Measurements from ENCODE around the gene RSPO4. TPM values are rescaled to one million over a fixed set of nuclear protein-coding genes. Genes with fewer than 3 reads are reported as not detected.

Gene RSPO4
- total and polyA plus RNA-seq, 7 donors, result 0.09 TPM; not detected in 6

DNA sequence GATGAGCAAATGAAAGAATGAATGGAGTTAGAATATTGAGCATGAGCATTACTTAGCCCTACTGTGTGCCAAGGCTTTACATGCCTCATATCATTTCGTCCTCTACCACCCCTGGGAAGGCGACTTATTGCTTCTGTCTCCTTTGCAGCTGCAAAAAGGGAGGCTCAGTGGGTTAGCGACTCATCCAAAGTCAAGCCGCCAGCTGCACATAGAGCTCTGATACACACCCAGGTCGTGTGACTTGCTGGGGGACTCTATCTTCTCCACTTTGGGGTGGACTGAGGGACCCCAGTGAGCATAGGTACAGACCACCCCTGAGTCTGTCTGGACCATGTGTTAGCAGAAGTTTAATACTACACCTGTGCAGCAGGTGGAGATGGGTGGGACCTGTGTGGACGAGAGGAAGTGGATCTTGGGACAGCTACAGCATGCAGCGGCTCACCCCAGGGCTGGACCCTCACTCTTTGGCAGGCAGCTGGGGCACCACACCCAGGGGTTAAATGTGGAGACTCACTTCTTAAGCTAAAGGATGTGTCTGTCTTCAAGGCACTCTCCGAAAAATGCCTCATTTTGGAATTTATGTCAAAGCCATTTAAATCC is 49.8 kb downstream of the RSPO4 start:
- Histone ChIP-seq H3K4me1 (no peaks in the 10 kb centered on the region), H3K9me3 (no peaks in the 10 kb centered on the region), H3K4me3 (no peak overlapping the region), H3K27me3 (peaks cover 0 to 35% (median 19%) of the 10 kb centered on the region in 3 donors), H3K27ac (no peak overlapping the region), H3K36me3 (no peaks in the 10 kb centered on the region)
- TF ChIP-seq, protein P1, sequence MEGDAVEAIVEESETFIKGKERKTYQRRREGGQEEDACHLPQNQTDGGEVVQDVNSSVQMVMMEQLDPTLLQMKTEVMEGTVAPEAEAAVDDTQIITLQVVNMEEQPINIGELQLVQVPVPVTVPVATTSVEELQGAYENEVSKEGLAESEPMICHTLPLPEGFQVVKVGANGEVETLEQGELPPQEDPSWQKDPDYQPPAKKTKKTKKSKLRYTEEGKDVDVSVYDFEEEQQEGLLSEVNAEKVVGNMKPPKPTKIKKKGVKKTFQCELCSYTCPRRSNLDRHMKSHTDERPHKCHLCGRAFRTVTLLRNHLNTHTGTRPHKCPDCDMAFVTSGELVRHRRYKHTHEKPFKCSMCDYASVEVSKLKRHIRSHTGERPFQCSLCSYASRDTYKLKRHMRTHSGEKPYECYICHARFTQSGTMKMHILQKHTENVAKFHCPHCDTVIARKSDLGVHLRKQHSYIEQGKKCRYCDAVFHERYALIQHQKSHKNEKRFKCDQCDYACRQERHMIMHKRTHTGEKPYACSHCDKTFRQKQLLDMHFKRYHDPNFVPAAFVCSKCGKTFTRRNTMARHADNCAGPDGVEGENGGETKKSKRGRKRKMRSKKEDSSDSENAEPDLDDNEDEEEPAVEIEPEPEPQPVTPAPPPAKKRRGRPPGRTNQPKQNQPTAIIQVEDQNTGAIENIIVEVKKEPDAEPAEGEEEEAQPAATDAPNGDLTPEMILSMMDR (IDR thresholded peaks at IDR 0.05), result no peak
- TF ChIP-seq EP300 (IDR thresholded peaks at IDR 0.05) (no peak), POLR2A (IDR thresholded peaks at IDR 0.05) (no peak), POLR2AphosphoS5 (IDR thresholded peaks at IDR 0.05) (no peak)
- intact Hi-C loops (cut with DNase I), result loop anchor here (10.0 kb wide), 1 partner anchor 263 kb away; no protein-coding TSS in a partner anchor
- WGBS, 2 donors, result 59 to 68% methylated on average over 8 of the region's 8 CpGs
- DNase-seq, result no peak

GRCh38 chr20:951384-952169 is 50.5 kb downstream of the RSPO4 start:
- Histone ChIP-seq H3K27ac (no peak overlapping the region), H3K4me1 (no peaks in the 10 kb centered on the region), H3K4me3 (no peak overlapping the region), H3K36me3 (no peaks in the 10 kb centered on the region), H3K27me3 (peaks cover 0 to 35% (median 26%) of the 10 kb centered on the region in 3 donors), H3K9me3 (no peaks in the 10 kb centered on the region)
- intact Hi-C loops (cut with DNase I), result loop anchor here (10.0 kb wide), 1 partner anchor 263 kb away; no protein-coding TSS in a partner anchor
- TF ChIP-seq EP300 (IDR thresholded peaks at IDR 0.05) (no peak), POLR2AphosphoS5 (IDR thresholded peaks at IDR 0.05) (no peak), POLR2A (IDR thresholded peaks at IDR 0.05) (no peak)
- TF ChIP-seq, protein P1 (IDR thresholded peaks at IDR 0.05), result no peak
- no peak for DNase-seq
- WGBS, 2 donors, result 85% methylated on average over 21 of the region's 21 CpGs

DNA sequence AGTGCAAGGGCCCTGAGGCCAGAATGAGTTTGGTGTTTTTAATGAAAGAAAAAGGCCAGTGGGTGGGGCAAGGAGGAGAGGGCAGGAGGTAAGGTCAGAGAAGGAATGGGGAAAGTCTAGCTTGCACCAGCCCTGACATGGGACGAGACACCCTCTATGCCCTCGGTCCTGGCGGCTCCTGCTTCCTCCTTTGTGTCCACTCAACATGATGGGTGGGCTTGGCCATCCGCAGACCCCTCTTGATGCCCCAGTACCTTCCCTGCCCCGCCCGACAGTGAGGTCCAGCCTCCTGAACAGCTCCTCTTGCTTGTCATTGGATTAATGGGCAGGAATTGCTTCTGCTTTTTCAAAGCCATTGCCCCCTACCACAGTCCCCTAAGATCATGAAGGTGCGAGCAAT is 52.4 kb downstream of the RSPO4 start:
- H3K27ac ChIP-seq, result no peak overlapping the region
- no peak overlapping the region for H3K4me3 ChIP-seq
- H3K9me3 ChIP-seq, result no peaks in the 10 kb centered on the region
- H3K4me1 ChIP-seq, result no peaks in the 10 kb centered on the region
- DNase-seq, result no peak
- peaks cover 0 to 31% (median 10%) of the 10 kb centered on the region in 3 donors for H3K27me3 ChIP-seq
- TF ChIP-seq EP300 (IDR thresholded peaks at IDR 0.05), result no peak
- no peak for TF ChIP-seq POLR2A (IDR thresholded peaks at IDR 0.05)
- TF ChIP-seq, protein P1 (IDR thresholded peaks at IDR 0.05), result no peak
- no peak for TF ChIP-seq POLR2AphosphoS5 (IDR thresholded peaks at IDR 0.05)
- intact Hi-C loops (cut with DNase I), result loop anchor here (10.0 kb wide), 1 partner anchor 265 kb away; no protein-coding TSS in a partner anchor
- 88 to 93% methylated on average over 7 of the region's 7 CpGs for WGBS, 2 donors
- H3K36me3 ChIP-seq, result no peaks in the 10 kb centered on the region

DNA sequence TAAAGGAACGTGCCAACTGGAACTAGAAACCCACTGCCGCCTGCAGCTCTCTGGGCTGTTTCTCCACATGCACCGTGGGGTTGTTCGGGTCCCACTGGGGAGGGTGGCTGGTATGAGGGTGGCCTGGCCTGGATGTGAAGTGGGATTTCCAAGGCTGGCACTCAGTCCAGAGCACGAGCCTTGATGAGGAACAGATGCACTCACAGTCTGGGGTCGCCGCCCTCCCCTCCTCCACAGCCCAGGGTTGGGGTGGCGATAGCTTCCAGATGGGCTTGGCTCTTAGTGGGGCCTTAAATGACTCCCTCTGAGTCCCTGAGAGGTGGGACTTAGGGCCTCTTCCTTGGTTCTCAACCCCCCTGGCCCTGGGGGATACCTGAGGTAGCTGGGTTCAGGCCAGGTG is 55.3 kb downstream of the RSPO4 start:
- Histone ChIP-seq H3K27ac (no peak overlapping the region), H3K27me3 (peaks cover 0 to 23% (median 10%) of the 10 kb centered on the region in 3 donors), H3K9me3 (no peaks in the 10 kb centered on the region), H3K4me1 (no peaks in the 10 kb centered on the region), H3K4me3 (no peak overlapping the region), H3K36me3 (no peaks in the 10 kb centered on the region)
- DNase-seq, result no peak
- TF ChIP-seq POLR2AphosphoS5 (IDR thresholded peaks at IDR 0.05), result no peak
- TF ChIP-seq EP300 (IDR thresholded peaks at IDR 0.05), result no peak
- TF ChIP-seq, protein P1 (IDR thresholded peaks at IDR 0.05), result no peak
- no peak for TF ChIP-seq POLR2A (IDR thresholded peaks at IDR 0.05)
- 74 to 84% methylated on average over 8 of the region's 8 CpGs for WGBS, 2 donors
- intact Hi-C loops (cut with DNase I), result no loop called here

Measured in sigmoid colon (tissue), 7 donors.